Raji (cell line): ENCODE data around the gene TBC1D12.

Experiments
- POLR2A ChIP-seq: IDR thresholded peaks from 2 replicates; pipeline ENCODE4 v1.6.1; 2011; ENCODE audit warnings: low read depth, low read length, control low read depth; ENCODE audit not compliant: insufficient read depth

Gene TBC1D12

DNA sequence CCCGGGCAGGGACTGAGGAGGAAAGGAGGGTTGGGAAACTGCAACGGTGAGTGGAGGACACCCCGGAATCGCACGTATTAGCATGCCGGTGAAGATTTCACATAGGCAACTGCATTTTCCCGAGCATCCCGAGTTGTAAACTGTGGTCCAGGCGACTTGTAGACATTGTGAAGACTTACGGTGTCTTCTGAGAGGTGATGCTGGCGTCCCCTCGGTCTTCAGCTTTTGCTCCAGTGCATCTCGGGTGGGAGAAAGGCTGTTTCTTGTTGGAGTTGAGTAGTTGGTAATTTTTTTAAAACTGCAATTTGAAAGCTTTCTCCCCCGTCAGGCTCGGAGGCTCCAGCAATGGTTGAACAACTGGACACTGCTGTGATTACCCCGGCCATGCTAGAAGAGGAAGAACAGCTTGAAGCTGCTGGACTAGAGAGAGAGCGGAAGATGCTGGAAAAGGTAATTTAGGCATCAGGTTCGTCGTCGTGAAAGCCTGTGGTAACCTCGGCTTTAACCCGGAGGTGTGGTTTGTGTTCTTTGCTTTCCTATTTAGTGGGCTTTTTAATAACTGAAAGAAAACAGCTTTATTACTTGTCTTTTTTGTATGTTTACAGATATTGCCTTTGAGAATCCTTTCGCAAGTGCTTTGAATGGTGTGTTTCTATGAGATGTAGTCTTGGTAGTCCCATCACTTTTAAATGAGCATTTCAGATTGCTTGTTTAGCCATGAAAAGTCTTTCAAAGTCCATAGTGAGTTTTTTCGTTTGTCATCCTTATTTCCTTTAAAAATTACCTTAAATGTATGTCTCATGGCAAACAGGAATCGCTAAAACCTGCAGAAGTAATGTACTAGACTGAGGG is 143.9 kb downstream of the TBC1D12 start:
- no peak for TF ChIP-seq POLR2A

DNA sequence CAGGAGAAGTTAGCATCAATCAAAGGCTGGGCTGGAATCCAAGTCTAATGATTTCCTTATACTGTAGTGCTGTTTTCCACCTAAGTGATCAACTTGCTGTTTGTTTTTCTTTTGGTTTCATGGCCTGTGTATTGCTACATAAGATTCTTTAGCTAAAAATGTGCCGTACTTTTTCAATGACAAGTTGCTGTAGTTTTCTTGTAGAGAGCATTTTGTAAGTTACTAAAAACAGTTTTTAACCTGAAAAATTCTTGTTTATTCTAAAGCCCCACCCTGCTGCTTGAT is 144.5 kb downstream of the TBC1D12 start:
- no peak for TF ChIP-seq POLR2A

DNA sequence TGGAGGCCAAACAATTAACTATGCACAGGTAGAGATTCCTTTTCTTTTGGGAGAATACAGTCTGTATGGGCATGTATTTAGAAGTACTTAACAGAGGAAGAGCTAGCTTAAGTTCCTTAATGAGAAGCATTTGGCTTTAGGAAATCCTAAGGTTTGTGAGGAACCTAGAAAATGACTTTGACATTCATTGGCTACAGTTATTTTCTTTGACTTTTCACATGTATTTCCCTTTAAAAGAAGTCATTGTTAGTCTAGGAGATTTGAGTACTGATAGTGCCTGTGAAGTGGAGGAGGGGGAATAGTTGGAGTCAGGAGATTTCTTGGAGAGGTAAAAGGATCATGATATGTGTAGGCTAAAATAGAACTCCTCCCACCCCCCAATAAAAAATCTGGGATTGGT is 146.9 kb downstream of the TBC1D12 start:
- no peak for TF ChIP-seq POLR2A

DNA sequence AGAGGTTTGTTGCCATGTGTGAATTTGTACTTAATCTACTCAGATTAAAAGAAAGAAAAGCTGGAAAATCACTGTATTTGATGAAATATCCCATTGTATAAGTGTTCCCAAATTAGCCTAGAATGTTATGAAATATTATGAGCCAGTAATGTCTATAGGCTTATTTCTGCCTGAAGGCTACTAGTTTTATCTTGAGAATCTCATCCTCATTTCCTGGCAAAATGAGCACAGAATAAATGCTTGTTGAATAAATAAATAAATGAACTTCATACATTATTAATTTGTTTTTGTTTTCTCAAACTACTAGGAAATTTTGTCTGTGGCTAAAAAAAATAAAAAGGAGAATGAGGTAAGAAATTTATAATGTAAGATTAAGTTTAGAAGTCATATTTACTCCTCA is 168.7 kb downstream of the TBC1D12 start:
- TF ChIP-seq POLR2A, result no peak

DNA sequence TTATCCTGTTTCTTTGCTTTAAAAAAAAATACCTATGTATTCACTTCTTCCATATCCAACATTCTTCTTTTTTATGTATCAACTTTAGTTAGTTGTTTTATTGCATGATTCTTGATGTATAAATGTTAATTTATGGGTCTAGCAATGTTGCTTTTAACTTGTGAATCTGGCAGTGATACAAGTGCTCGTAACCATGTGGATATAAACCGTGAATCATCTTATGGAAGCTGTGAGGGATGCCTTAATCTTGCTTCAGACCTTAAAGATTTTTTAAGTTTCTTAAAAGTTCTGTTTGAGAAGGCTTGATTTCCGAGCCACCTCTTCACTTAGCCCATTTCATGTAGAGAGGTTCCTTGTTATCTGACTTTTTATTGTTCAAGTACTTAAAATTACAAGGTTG is 169.2 kb downstream of the TBC1D12 start:
- no peak for TF ChIP-seq POLR2A

DNA sequence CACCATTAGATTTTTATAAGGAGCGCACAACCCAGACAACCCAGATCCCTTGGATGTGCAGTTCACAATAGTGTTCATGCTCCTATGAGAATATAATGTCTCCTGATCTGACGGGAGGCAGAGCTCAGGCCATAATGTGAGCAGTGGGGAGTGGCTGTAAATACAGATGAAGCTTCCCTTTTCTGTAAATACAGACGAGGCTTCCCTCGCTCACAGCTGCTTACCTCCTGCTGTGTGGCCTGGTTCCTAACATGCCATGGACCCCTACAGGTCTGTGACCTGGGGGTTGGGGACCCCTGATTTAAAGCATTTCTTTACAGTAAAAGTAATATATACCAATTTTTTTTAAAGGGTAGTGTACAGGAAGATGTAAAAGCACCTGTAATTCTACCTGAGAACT is 176.4 kb downstream of the TBC1D12 start:
- TF ChIP-seq POLR2A, result no peak

DNA sequence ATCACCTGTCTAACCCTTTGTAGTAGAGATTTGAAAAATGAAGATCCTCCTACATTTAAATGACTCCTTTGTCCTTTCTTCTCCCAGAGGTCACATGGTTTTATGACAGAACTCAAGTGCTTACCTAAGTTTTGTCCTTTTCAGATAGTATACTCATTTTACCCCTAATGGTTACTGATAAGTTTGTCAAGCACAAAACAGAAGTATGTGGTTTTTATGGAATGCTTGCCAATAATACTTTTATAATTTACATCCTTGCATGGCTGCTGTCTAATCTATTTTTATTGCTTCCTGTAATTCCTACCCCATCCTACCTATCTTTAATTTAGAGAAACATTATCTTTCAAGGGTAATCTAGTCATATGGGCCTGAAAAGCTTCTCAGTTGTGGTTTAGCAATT is 180.8 kb downstream of the TBC1D12 start:
- TF ChIP-seq POLR2A, result no peak
